Adrenal gland (tissue), 12 donors: ENCODE results near the gene LSS. TPM values are rescaled to one million over a fixed set of nuclear protein-coding genes. Genes with fewer than 3 reads are reported as not detected.
A peak's percentile ranks its signal among the peaks of the same experiment; 100 is the strongest.
"Not testable (repeated sequence)": the region's sequence is repeated elsewhere in the genome, so short reads cannot be mapped to it uniquely, and the experiment has no call there.

Experiments used
- DNase-seq, 7 donors: peaks; one replicate each; pipeline ENCODE4 v3.0.0-alpha.2; 2019 to 2020
- H3K27ac ChIP-seq, 5 donors: fragments of 200-600 bp; sonication (generic) in 4 of 5; 1 replicate in 3 of 5; 2 replicates in 2 of 5; pipeline versions ENCODE4 v1.5.1 to v1.8.0; 2016 to 2020; ENCODE audit warnings: mild to moderate bottlenecking in 1 of 5
- H3K27me3 ChIP-seq: fragments of 200-600 bp; 2 replicates; pipeline ENCODE4 v1.8.0; 2021
- H3K36me3 ChIP-seq, 2 donors: fragments of 200-600 bp; replicated peaks in 1 of 2; 1 replicate in 1 of 2; 2 replicates in 1 of 2; pipeline versions ENCODE4 v1.5.1 to v1.8.0; 2018 to 2022
- H3K4me1 ChIP-seq, 2 donors: fragments of 200-600 bp; replicated peaks in 1 of 2; 1 replicate in 1 of 2; 2 replicates in 1 of 2; pipeline versions ENCODE4 v1.5.1 to v1.8.0; 2018 to 2021
- H3K4me3 ChIP-seq, 4 donors: fragments of 200-600 bp; sonication (generic) in 3 of 4; one replicate each; pipeline ENCODE4 v1.5.1; 2016 to 2018
- H3K9me3 ChIP-seq, 3 donors: fragments of 200-600 bp; sonication (generic) in 1 of 3; replicated peaks in 1 of 3; 1 replicate in 2 of 3; 2 replicates in 1 of 3; pipeline versions ENCODE4 v1.5.1 to v1.8.0; 2016 to 2021
- CTCF ChIP-seq, 6 experiments: fragments of 450-650 bp in 4 of 6; fragments of 200-600 bp in 2 of 6; sonication (generic) in 1 of 6; IDR thresholded peaks; 1 replicate in 5 of 6; 2 replicates in 1 of 6; pipeline versions ENCODE4 v1.5.1 to v1.8.0; 2016 to 2021; ENCODE audit warnings: antibody characterized with exemption in 6 of 6, mild to moderate bottlenecking in 2 of 6, moderate library complexity in 1 of 6
- POLR2A ChIP-seq, 2 donors: fragments of 450-650 bp; IDR thresholded peaks; one replicate each; pipeline ENCODE4 v1.6.1; 2017; ENCODE audit warnings: antibody characterized with exemption in 2 of 2, mild to moderate bottlenecking in 2 of 2, moderate library complexity in 1 of 2
- WGBS, 4 donors: extraction: QIAGEN DNeasy Blood & Tissue Kit in 2 of 4; methylation state at CpG; one replicate each; pipeline versions ENCODE4 v1.1.5 to v1.1.7; 2013 to 2017; 5-methylcytosine and 5-hydroxymethylcytosine counted together
- intact Hi-C, 2 donors: fragments of 100-400 bp; cut with DNase I; formaldehyde crosslinking; loops; one replicate each; pipeline versions ENCODE4 v1.14.1 to v1.15.0; 2022 to 2023
- polyA plus RNA-seq, 3 donors: library from polyadenylated mRNA; stranded (reverse); fragments of 200-250 nt in 2 of 3; fragments of 350-450 nt in 1 of 3; fragmentation: Illumina TruSeq in 1 of 3; extraction: RNeasy Lipid Tissue Mini Kit (QIAGEN cat#74804) in 1 of 3; gene quantifications; one replicate each; pipeline ENCODE4 v1.2.3, GENCODE V29; 2013 to 2014
- total RNA-seq, 9 donors: library from RNA; depleted of rRNA in 4 of 9; stranded (reverse); fragments of >200 nt in 4 of 9; fragments of 120-200 nt in 1 of 9; fragmentation: NEBNext Ultra II Directional in 1 of 9; extraction: Animal tissue kit (Norgen Biotek cat#: 25700) in 1 of 9; gene quantifications; one replicate each; pipeline versions ENCODE4 v1.1.0 to v1.2.4, GENCODE V29; 2013 to 2023
- donor health status: healthy with polysubstance abuse.
- donor health status: Bipolar disorder and iron deficiency.
- donor health status: DM: yes; HTN: yes; CAD: no.
- donor health status: DM: no; HTN: no; CAD: no.
- donor health status: DM: no; HTN: no; CAD: no.
- donor health status: DM: yes; HTN: yes; CAD: no.

The LSS gene
- total and polyA plus RNA-seq, 12 donors, result 46.3 to 246 (median 79.8) TPM

DNA sequence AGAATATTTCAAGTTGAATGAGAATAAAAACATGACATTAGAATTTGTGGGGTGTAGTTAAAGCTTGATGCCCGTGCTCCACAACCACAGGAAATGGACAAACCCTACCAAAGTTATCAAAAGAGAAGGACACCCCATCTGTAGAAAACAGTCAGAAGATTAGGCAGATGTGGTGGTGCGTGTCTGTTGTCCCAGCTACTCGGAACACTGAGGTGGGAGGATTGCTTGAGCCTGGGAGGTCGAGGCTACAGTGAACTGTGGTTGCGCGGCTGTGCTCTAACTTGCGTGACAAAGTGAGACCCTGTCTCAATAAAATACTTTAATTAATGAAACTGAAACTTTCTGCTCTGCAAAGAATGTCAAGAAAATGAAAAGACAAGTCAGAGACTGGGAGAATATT is 42.9 kb downstream of the LSS start:
- intact Hi-C loops, result no loop called here
- Histone ChIP-seq H3K9me3 (no peaks in the 10 kb centered on the region), H3K4me3 (no peak overlapping the region), H3K27ac (peak overlapping the region in 1 of 5 donors; percentile 93), H3K4me1 (peaks cover 17 to 35% of the 10 kb centered on the region in 2 donors), H3K36me3 (no peaks in the 10 kb centered on the region), H3K27me3 (no peaks in the 10 kb centered on the region)
- peak in 1 of 7 donors; percentile 50 for DNase-seq
- TF ChIP-seq POLR2A (IDR thresholded peaks at IDR 0.05) (no peak), CTCF (IDR thresholded peaks at IDR 0.05) (no peak)
- 79 to 86% (median 83%) methylated on average over 7 of the region's 7 CpGs for WGBS, 4 donors

DNA sequence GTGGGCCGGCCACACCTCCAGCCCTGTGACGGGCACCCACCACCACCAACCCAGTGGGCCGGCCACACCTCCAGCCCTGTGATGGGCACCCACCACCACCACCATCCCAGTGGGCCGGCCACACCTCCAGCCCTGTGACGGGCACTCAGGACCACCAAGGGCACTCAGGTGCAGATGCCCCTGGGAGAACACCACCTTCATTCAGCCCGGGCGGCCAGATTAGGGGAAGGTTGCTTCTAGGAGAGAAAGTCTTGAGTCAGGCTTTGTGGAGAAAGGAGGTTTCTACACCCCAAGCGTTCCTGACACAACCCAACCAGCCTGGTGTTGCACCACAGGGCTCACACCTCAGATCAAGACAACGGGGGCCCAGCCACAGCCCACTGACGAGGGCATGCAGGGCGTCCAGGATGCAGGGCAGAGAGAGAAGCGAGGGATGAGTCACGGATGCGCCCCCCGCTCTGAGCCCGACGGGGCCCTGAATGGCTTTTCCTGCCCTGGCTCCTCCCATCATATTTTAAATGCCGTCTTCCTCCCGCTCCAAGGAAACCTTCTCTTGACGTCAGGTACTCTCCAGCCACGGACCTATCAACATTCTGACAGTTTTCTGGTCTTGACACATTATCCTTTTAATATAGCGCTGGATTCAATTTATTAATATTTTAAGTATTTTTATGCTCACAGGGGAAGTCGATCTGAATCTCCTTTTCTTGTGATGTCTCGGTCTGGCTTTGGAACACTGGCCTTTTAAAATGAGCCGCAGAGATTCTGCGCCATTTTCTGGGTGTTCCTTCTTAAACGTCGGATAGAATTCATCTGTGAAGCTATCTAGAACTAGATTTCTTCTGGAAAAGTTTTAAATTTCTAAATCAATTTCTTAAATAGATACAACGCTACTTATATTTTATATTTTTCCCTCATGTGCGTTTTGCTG is 43.7 kb downstream of the LSS start:
- no peaks in the 10 kb centered on the region for H3K9me3 ChIP-seq
- TF ChIP-seq CTCF (IDR thresholded peaks at IDR 0.05) (no peak), POLR2A (IDR thresholded peaks at IDR 0.05) (peak in 1 of 2 donors; percentile 46)
- DNase-seq, result peak; percentile 80 to 94 (median 89)
- no peaks in the 10 kb centered on the region for H3K36me3 ChIP-seq
- H3K27me3 ChIP-seq, result no peaks in the 10 kb centered on the region
- peak overlapping the region in 2 of 4 donors; percentile 30 to 50 for H3K4me3 ChIP-seq
- H3K27ac ChIP-seq, result peak overlapping the region; percentile 41 to 93 (median 81)
- peaks cover 14 to 28% of the 10 kb centered on the region in 2 donors for H3K4me1 ChIP-seq
- WGBS, 4 donors, result 14 to 51% (median 32%) methylated on average over 21 to 30 of the region's 30 CpGs
- intact Hi-C loops, result no loop called here

GRCh38 chr21:46183910-46184624 is 44.5 kb downstream of the LSS start, which contains the start of gene SPATC1L:
SPATC1L (minus strand) TSS chr21:46184459; CDS start chr21:46182816, 1,643 bp downstream.
- Histone ChIP-seq H3K4me1 (peaks cover 6 to 20% of the 10 kb centered on the region in 2 donors), H3K36me3 (no peaks in the 10 kb centered on the region), H3K27me3 (no peaks in the 10 kb centered on the region), H3K27ac (peak within 1 kb of the TSS; percentile 41 to 93 (median 81)), H3K9me3 (no peaks in the 10 kb centered on the region), H3K4me3 (peak within 1 kb of the TSS in 2 of 4 donors; percentile 60 to 62)
- intact Hi-C loops, result no loop called here
- 0 to 24% (median 12%) methylated on average over 4 to 21 of the region's 24 CpGs for whole genome bisulfite sequencing, 4 donors
- peak; percentile 61 to 93 (median 81) for DNase-seq
- TF ChIP-seq POLR2A (IDR thresholded peaks at IDR 0.05), result peak; percentile 17 to 76
- TF ChIP-seq CTCF (IDR thresholded peaks at IDR 0.05), result no peak

DNA sequence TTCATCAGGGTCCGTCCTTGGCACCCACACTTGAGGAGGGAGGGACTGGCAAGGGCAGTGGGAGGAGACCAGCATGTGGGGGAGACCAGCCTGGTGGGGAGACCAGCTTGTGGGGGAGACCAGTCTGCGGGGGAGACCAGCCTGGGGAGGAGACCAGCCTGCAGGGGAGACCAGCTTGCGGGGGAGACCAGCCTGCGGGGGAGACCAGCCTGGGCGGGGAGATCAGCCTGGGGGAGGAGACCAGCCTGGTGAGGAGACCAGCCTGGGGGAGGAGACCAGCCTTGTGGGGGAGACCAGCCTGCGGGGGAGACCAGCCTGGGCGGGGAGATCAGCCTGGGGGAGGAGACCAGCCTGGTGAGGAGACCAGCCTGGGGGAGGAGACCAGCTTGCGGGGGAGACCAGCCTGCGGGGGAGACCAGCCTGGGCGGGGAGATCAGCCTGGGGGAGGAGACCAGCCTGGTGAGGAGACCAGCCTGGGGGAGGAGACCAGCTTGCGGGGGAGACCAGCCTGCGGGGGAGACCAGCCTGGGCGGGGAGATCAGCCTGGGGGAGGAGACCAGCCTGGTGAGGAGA is 45.2 kb downstream of the LSS start:
- peak overlapping the region in 4 of 5 donors; percentile 46 to 62 (median 54) for H3K27ac ChIP-seq
- H3K4me3 ChIP-seq, result peak overlapping the region in 1 of 4 donors; percentile 60
- intact Hi-C loops, H3K9me3 ChIP-seq, H3K36me3 ChIP-seq, H3K27me3 ChIP-seq: not testable (repeated sequence)
- DNase-seq, result peak in 1 of 7 donors; percentile 35
- WGBS, 4 donors, result 17 to 40% (median 22%) methylated on average over 1 to 7 of the region's 13 CpGs; no CpG with 5 or more reads in 1 of the 4 donors
- peaks cover 0 to 13% of the 10 kb centered on the region in 2 donors for H3K4me1 ChIP-seq
